ENCODE results near the gene CNR2. TPM values are rescaled to one million over a fixed set of nuclear protein-coding genes. Genes with fewer than 3 reads are reported as not detected.
A peak's percentile ranks its signal among the peaks of the same experiment; 100 is the strongest.

The CNR2 gene
- total RNA-seq, 1 donor from 2014 or later, result not detected

GRCh38 chr1:23957096-23957495, 43.9 kb upstream of the CNR2 start:
- peaks cover 9% of the 10 kb centered on the region for H3K27me3 Mint-ChIP-seq (ENCODE audit: unreplicated experiment)
- TF ChIP-seq CTCF (IDR thresholded peaks at IDR 0.05; ENCODE audit: unreplicated experiment), result no peak
- no peaks in the 10 kb centered on the region for H3K9me3 Mint-ChIP-seq (ENCODE audit: unreplicated experiment)
- peaks cover 44% of the 10 kb centered on the region for H3K4me1 Mint-ChIP-seq (ENCODE audit: unreplicated experiment)
- H3K4me3 Mint-ChIP-seq (ENCODE audit: unreplicated experiment), result peak overlapping the region; percentile 45
- no peak for DNase-seq (ENCODE audit: low spot score)
- H3K27ac Mint-ChIP-seq (ENCODE audit: unreplicated experiment), result peak overlapping the region; percentile 36
- H3K36me3 Mint-ChIP-seq (ENCODE audit: low read depth, unreplicated experiment), result peaks cover 8% of the 10 kb centered on the region

GRCh38 chr1:23953020-23953419, 39.9 kb upstream of the CNR2 start:
- Mint-ChIP-seq H3K36me3 (ENCODE audit: low read depth, unreplicated experiment) (no peaks in the 10 kb centered on the region), H3K9me3 (ENCODE audit: unreplicated experiment) (no peaks in the 10 kb centered on the region), H3K27me3 (ENCODE audit: unreplicated experiment) (peaks cover 7% of the 10 kb centered on the region), H3K4me3 (ENCODE audit: unreplicated experiment) (no peak overlapping the region), H3K27ac (ENCODE audit: unreplicated experiment) (no peak overlapping the region), H3K4me1 (ENCODE audit: unreplicated experiment) (peaks cover 30% of the 10 kb centered on the region)
- no peak for TF ChIP-seq CTCF (IDR thresholded peaks at IDR 0.05; ENCODE audit: unreplicated experiment)
- DNase-seq (ENCODE audit: low spot score), result no peak

- no peaks in the 10 kb centered on the region for H3K36me3 Mint-ChIP-seq (ENCODE audit: low read depth, unreplicated experiment)
- no peak overlapping the region for H3K27ac Mint-ChIP-seq (ENCODE audit: unreplicated experiment)
- no peak for TF ChIP-seq CTCF (IDR thresholded peaks at IDR 0.05; ENCODE audit: unreplicated experiment)
- no peak overlapping the region for H3K4me3 Mint-ChIP-seq (ENCODE audit: unreplicated experiment)
- no peak for DNase-seq (ENCODE audit: low spot score)
- peaks cover 4% of the 10 kb centered on the region for H3K27me3 Mint-ChIP-seq (ENCODE audit: unreplicated experiment)
- no peaks in the 10 kb centered on the region for H3K9me3 Mint-ChIP-seq (ENCODE audit: unreplicated experiment)
- no peaks in the 10 kb centered on the region for H3K4me1 Mint-ChIP-seq (ENCODE audit: unreplicated experiment)
Observed at GRCh38 chr1:23947366-23947765, 34.2 kb upstream of the CNR2 start.

- no peaks in the 10 kb centered on the region for H3K36me3 Mint-ChIP-seq (ENCODE audit: low read depth, unreplicated experiment)
- H3K4me3 Mint-ChIP-seq (ENCODE audit: unreplicated experiment), result no peak overlapping the region
- H3K27ac Mint-ChIP-seq (ENCODE audit: unreplicated experiment), result no peak overlapping the region
- peaks cover 5% of the 10 kb centered on the region for H3K27me3 Mint-ChIP-seq (ENCODE audit: unreplicated experiment)
- TF ChIP-seq CTCF (IDR thresholded peaks at IDR 0.05; ENCODE audit: unreplicated experiment), result no peak
- H3K4me1 Mint-ChIP-seq (ENCODE audit: unreplicated experiment), result peaks cover 4% of the 10 kb centered on the region
- no peak for DNase-seq (ENCODE audit: low spot score)
- H3K9me3 Mint-ChIP-seq (ENCODE audit: unreplicated experiment), result no peaks in the 10 kb centered on the region
Observed at GRCh38 chr1:23936481-23937176, 23.5 kb upstream of the CNR2 start.

GRCh38 chr1:23931491-23931880, 18.3 kb upstream of the CNR2 start:
- no peak overlapping the region for H3K27ac Mint-ChIP-seq (ENCODE audit: unreplicated experiment)
- no peaks in the 10 kb centered on the region for H3K36me3 Mint-ChIP-seq (ENCODE audit: low read depth, unreplicated experiment)
- no peak overlapping the region for H3K4me3 Mint-ChIP-seq (ENCODE audit: unreplicated experiment)
- H3K4me1 Mint-ChIP-seq (ENCODE audit: unreplicated experiment), result peaks cover 3% of the 10 kb centered on the region
- DNase-seq (ENCODE audit: low spot score), result no peak
- H3K9me3 Mint-ChIP-seq (ENCODE audit: unreplicated experiment), result no peaks in the 10 kb centered on the region
- H3K27me3 Mint-ChIP-seq (ENCODE audit: unreplicated experiment), result no peaks in the 10 kb centered on the region
- TF ChIP-seq CTCF (IDR thresholded peaks at IDR 0.05; ENCODE audit: unreplicated experiment), result no peak
